ENCODE data around the gene GRB7.
"Not testable (repeated sequence)": the region's sequence is repeated elsewhere in the genome, so short reads cannot be mapped to it uniquely, and the experiment has no call there.

Gene GRB7

DNA sequence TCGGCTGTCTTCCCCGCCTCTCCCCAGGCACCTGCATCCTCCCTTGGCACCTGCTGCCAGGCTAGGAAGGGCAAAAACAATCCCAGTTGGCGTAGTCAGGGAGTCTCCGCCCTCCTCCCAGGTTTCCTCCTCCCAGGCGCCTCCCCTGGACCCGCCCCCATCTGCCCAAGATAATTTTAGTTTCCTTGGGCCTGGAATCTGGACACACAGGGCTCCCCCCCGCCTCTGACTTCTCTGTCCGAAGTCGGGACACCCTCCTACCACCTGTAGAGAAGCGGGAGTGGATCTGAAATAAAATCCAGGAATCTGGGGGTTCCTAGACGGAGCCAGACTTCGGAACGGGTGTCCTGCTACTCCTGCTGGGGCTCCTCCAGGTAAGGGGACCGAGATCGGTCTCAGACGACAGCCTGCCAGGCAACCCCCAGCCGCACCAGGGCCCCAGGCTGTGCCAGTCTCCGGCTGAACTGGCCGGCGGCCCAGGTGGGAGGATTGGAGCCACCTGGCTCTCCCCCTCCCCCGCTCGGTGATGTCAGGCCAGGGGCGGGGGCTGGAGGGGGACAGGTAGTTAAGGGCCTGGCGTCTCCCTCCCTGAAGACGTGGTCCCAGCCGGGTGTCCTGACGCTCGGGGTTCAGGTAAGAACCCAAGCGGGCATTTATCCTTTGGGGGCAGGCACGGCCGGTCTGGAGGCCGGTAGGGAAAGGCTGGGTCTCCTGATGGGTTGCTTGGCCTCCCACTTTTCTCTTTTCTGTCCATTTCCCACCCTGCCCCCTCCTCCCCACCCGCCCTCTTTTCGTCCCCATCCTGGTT, at the start of gene GRB7:
Gene GRB7, plus strand, starts transcription at position 179 of the 808 bp plus-strand sequence. CDS start 4,364 bp downstream, outside the sequence.
- no peak for DNase-seq

DNA sequence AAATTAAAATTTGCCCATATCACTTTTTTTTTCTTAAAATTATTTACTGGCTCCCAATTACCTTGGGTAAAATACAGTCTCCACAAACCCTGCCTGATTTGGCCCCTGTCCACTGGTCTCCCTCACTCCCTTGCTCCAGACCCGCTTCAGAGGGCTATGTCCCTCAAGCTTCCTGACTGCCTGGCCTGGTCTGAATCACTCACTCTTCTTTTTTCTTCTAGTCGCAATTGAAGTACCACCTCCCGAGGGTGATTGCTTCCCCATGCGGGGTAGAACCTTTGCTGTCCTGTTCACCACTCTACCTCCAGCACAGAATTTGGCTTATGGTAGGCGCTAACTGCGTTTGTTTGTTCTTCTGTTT, 49.3 kb upstream of the GRB7 start:
- DNase-seq, result no peak

DNA sequence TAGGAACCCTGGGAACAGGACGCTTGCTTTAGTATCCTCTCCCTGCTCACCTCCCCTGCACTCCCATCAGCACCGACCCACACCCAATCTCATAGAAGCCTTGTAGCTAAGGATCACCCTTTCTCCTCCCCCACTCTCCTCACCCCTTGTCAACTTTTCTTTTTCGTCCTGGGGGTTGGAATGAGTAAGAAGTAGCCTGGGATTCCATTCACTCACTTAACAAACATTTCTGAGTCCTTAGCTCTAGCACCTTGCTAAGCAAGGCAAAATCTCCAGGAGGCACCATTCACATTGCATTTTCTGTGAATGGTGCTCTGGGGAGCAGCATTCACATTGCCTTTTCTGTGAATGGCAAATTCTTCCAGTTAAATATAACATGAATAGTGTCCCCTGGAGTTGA, 48.8 kb upstream of the GRB7 start:
- no peak for DNase-seq

DNA sequence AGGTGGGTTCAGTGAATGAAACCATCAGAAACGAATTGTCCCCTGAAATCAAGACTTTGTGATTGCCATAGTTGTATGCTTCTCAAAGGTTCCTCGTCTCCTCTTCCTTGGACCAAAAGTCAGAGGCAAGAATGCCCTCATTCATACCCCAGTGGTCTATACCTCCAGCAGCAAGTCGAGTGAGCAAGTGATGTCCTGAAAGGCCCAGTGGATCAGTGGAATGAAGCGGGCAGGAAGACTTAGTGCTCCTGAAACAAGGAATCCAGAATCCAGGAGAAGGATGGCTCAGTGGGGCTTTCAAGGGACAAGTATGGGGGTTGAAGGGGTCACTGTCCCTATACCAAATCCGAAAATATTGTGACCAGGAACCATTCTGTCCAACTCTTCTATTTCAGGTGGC, 43.1 kb upstream of the GRB7 start:
- no peak for DNase-seq

GRCh38 chr17:39695089-39695474, 42.7 kb upstream of the GRB7 start:
- DNase-seq, result no peak

DNA sequence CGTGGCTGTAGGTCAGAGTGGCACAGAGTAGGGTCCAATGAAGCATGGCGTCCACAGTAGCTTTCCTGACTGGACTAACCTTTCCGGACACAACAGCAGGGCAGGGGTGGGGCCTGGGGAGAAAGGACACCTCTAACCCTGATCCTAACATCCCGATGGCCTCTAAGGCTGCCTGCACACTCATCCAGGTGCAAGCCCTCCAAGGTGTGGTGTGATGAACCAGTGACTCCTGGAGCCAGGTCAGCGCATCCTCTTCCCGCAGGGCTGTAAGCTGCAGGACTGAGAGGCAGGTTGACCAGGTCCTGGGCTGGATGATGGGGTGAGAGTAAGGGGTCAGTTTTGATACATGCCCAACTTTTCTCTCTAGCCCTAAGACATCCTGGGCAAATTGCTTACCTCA, 41.0 kb upstream of the GRB7 start:
- no peak for DNase-seq

DNA sequence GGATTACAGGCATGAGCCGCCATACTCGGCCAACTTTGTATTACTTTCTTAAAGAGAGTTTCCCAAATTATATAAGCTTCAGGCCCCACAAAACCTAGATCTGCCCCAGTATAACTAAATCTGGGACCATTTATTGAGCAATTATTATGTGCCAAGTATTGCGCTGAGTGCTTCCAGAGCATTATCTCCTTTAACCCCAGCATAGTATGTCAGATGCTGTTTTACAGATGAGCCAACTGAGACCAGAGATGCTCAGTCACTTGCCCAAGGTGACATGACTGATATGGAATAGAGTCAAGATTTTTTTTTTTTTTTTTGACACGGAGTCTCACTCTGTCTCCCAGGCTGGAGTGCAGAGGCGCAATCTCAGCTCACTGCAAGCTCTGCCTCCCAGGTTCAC, 39.8 kb upstream of the GRB7 start:
- no peak for DNase-seq

DNA sequence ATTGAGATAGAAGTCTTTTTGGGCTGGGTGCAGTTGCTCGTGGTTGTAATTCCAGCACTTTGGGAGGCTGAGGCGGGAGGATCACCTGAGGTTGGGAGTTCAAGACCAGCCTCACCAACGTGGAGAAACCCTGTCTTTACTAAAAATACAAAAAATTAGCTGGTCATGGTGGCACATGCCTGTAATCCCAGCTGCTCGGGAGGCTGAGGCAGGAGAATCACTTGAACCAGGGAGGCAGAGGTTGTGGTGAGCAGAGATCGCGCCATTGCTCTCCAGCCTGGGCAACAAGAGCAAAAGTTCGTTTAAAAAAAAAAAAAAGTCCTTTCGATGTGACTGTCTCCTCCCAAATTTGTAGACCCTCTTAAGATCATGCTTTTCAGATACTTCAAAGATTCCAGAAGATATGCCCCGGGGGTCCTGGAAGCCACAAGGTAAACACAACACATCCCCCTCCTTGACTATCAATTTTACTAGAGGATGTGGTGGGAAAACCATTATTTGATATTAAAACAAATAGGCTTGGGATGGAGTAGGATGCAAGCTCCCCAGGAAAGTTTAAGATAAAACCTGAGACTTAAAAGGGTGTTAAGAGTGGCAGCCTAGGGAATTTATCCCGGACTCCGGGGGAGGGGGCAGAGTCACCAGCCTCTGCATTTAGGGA, 38.5 kb upstream of the GRB7 start:
- not testable (repeated sequence) for DNase-seq

GRCh38 chr17:39699818-39700147, 38.0 kb upstream of the GRB7 start, which contains the start of gene ERBB2:
ERBB2 (plus strand) TSS chr17:39700064; CDS start chr17:39700239, 175 bp downstream.
- DNase-seq, result no peak

DNA sequence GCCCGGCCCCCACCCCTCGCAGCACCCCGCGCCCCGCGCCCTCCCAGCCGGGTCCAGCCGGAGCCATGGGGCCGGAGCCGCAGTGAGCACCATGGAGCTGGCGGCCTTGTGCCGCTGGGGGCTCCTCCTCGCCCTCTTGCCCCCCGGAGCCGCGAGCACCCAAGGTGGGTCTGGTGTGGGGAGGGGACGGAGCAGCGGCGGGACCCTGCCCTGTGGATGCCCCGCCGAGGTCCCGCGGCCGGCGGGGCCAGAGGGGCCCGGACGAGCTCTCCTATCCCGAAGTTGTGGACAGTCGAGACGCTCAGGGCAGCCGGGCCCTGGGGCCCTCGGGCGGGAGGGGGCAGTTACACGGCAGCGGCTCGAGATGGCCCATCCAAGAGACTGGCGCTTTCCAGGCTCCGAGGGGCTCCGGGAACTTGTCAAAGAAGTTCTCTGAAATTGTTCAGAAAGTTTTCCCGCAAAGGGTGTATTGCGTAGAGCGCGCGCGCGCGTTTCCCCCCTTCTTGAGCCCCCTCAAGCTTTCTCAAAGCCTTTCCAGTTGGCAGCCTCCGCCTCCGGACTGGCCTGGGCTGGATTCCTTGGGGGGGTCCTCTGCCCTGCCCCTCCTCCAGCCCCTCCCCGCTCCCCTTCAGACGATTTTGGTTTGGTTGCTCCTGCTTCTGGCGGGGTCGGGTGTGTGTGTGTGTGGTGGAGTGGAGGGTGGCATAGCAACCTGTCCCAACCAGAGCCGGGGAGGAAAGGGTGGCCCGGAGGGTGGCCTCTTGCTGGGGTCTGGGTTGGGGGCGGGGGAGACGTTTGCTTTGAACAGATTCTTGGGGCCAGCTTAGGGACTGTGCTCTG, 37.4 kb upstream of the GRB7 start:
- no peak for DNase-seq

- DNase-seq, result no peak
Measured at GRCh38 chr17:39701012-39701783, 36.5 kb upstream of the GRB7 start.

DNA sequence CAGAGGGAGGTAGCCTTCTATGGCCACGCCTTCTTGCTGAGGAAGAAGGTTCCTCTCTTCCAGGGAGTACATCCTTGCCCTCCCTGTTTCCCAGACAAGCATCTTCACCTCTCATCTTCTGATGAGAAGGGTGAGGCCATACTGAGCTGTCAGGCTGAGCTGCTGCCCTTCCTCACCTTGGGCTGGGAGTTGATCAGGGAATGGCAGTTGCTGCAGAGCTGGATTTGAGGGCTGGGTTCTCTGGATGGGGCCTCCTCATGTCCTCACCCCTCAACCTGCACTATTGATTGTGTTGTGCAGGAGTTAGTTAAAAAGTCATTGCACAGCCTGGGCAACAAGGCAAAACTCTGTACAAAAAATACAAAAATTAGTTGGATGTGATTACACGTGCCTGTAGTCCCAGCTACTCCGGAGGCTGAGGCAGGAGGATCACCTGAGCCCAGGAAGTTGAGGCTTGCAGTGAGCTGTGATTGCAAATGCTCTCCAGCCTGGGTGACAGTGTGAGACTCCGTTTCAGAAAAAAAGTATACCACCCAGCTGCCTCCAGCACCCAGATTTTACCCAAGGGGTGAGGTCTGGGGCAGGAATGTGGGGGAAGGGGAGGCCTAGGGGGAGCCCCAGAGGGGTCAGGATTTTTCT, 35.8 kb upstream of the GRB7 start:
- no peak for DNase-seq

- no peak for DNase-seq
Measured at GRCh38 chr17:39702901-39703893, 34.5 kb upstream of the GRB7 start.

DNA sequence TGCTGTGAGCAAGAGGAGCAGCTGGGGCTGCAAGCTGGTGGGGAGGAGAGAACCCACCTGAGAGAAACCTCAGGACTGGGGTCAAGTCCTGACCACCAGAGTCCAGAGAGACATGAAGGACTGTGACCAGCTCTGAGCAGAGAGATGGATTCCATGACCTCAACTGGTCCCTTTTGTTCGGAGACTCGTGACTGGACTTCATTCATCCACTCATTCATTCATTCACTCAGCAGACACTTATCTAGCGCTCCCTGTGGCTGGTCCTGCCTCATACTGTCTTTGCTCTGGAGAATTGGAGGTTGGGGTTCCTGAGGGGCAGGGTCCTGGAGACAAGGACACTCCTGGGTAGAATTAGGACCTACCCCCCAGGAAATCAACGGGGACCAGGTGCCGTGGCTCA, 33.8 kb upstream of the GRB7 start:
- no peak for DNase-seq

DNA sequence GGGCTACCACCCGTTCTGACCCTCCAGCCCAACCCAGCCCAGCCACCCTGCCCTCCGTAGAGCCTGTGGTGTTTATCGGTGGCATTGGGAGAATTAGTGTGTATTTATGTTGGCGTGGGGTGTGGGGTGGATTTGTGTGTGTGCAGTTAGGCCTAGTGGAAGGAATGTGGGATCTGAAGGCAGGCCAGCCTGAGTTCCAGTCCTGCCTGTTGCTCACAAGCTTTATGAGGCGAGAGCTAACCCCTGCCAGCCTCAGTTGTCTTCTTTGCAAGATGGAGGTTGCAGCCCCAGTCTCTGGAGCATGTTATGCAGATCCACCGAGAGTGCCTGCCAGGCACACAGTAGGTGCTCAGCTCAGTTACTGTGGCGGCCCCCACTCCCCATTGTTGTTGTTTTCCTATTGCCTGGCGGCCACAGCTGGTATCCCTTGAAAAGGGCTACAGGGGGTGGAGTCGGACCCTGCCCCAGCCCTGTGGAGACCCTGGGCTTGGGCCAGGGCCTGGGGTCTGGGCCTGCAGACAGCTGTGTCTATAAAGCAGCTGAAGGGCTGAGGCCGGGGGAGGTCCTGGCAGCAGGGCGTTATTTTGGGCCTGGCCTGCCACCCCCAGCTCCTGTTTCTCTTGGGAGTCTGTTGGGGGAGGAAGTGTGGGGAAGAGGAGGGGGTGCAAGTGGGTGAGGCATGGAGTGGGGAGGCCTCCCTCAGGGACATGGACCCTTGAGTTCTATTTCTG, 32.8 kb upstream of the GRB7 start:
- no peak for DNase-seq

DNA sequence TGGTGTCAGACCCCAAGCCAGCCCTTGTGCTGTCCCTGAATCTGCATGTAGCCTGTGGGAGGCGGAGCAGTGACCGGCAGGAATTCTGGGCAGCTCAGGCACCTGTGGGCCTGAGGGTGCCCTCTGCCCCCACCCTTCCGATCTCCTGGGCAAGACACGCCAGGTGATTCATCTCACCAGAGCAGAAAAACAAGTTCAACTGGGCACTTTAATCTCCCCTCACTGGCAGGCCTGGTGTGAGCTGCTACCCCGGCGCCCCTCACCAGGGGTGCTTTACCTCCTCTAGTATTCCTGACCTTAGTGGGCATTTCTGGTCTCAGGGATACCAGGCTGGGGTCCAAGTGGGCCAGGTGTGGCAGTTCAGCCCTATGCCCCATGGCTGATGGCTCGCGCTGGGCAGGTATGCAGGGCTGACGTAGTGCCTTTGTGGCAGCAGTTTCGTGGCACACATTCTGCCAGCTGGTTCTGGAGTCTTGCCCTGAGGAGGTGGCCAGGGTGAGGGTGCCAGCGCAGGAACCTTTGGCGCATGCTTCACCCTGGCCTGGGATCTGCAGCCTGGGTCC, 31.9 kb upstream of the GRB7 start:
- DNase-seq, result no peak

DNA sequence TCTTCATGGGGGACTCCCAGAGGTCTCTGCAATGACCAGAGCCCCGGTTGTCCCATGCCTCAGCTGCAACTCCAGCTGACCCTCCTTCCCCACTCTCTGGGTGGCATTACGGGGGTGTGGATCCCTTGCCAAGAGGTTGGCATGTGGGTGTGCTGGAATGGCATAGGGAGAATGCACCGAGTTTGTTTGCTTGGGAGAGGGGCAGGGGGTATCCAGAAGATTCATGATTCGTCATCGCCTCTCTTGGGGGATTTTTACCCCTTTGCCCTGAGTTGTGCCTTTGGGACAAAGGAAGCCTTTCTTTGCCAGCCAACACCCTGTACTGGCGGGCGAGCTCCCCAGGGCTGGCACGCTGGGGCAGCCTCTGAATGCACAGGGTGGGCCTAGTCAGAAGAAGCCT, 31.4 kb upstream of the GRB7 start:
- no peak for DNase-seq

GRCh38 chr17:39706921-39707337, 30.8 kb upstream of the GRB7 start:
- no peak for DNase-seq

DNA sequence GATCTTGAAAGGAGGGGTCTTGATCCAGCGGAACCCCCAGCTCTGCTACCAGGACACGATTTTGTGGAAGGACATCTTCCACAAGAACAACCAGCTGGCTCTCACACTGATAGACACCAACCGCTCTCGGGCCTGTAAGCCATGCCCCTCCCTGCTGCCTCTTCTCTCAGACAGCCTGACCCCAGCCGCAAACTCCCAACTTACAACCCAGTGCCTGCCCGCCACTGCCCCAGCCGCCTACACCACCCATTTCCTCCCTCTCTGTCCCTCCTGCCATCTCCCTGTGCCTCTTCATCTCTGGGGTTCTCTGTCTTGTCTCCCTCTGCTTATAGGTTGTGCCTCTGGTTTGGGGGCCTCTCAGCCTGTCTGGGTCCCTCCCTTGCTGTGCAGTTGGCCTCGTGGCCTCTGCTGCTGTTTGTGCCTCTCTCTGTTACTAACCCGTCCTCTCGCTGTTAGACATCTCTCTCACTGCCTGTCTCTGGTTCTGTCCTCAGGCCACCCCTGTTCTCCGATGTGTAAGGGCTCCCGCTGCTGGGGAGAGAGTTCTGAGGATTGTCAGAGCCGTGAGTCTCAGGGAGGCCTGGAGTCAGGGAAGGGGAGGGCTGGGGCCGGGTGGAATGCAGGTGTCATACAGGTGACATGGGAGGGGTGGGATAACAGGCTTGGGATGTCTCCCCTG, 28.3 kb upstream of the GRB7 start:
- no peak for DNase-seq
